GM18502 (cell line): Measurements from ENCODE around the gene WDR35.
A peak's percentile ranks its signal among the peaks of the same experiment; 100 is the strongest.

Experiments used
- ATAC-seq: cut with Tn5 transposase; IDR thresholded peaks from one replicate; pipeline ENCODE4 v1.9.1; 2021; ENCODE audit warnings: mild to moderate bottlenecking; ENCODE audit not compliant: unreplicated experiment, poor library complexity

Gene WDR35

GRCh38 chr2:20012032-20012281 is 22.1 kb upstream of the WDR35 start:
- no peak for ATAC-seq

- ATAC-seq = no peak
Measured at GRCh38 chr2:20011276-20012031, 21.5 kb upstream of the WDR35 start.

- ATAC-seq = no peak
Measured at GRCh38 chr2:20008703-20009102, 18.8 kb upstream of the WDR35 start.

- ATAC-seq = no peak
Measured at GRCh38 chr2:20005891-20006470, 16.1 kb upstream of the WDR35 start.

GRCh38 chr2:20005067-20005627 is 15.2 kb upstream of the WDR35 start:
- ATAC-seq = no peak

- ATAC-seq = no peak
Measured at GRCh38 chr2:20001361-20001863, 11.5 kb upstream of the WDR35 start.

GRCh38 chr2:19993731-19994130 is 3.8 kb upstream of the WDR35 start:
- no peak for ATAC-seq

- ATAC-seq = no peak
Measured at GRCh38 chr2:19991895-19992294, 2.0 kb upstream of the WDR35 start.

GRCh38 chr2:19990416-19990728 is 467 bp upstream of the WDR35 start:
- no peak for ATAC-seq

- ATAC-seq = no peak
Measured at GRCh38 chr2:19989342-19989666, 601 bp downstream of the WDR35 start.

- ATAC-seq = no peak
Measured at GRCh38 chr2:19988600-19988999, 1.3 kb downstream of the WDR35 start.

- ATAC-seq = peak; percentile 51
Measured at GRCh38 chr2:19987936-19988335, 2.0 kb downstream of the WDR35 start.

- ATAC-seq = no peak
Measured at GRCh38 chr2:19982268-19982667, 7.6 kb downstream of the WDR35 start.

GRCh38 chr2:19979932-19980331 is 10.0 kb downstream of the WDR35 start:
- ATAC-seq = no peak

- ATAC-seq = no peak
Measured at GRCh38 chr2:19973466-19973865, 16.4 kb downstream of the WDR35 start.

- ATAC-seq = no peak
Measured at GRCh38 chr2:19971691-19972090, 18.2 kb downstream of the WDR35 start.

GRCh38 chr2:19963386-19963785 is 26.5 kb downstream of the WDR35 start:
- ATAC-seq = no peak

GRCh38 chr2:19955544-19956422 is 34.1 kb downstream of the WDR35 start:
- ATAC-seq = peak; percentile 93

GRCh38 chr2:19949071-19949470 is 40.8 kb downstream of the WDR35 start:
- no peak for ATAC-seq

GRCh38 chr2:19947184-19947940 is 42.5 kb downstream of the WDR35 start:
- ATAC-seq = no peak
